ENCODE measurements around the gene ZNF487. TPM values are rescaled to one million over a fixed set of nuclear protein-coding genes. Genes with fewer than 3 reads are reported as not detected.

Gene ZNF487
- total and polyA plus RNA-seq, 10 of the 15 experiments (the other 5 are each of a cell fraction or from before 2014, with no cell fraction given) = 0.74 to 2.1 (median 1.1) TPM

DNA sequence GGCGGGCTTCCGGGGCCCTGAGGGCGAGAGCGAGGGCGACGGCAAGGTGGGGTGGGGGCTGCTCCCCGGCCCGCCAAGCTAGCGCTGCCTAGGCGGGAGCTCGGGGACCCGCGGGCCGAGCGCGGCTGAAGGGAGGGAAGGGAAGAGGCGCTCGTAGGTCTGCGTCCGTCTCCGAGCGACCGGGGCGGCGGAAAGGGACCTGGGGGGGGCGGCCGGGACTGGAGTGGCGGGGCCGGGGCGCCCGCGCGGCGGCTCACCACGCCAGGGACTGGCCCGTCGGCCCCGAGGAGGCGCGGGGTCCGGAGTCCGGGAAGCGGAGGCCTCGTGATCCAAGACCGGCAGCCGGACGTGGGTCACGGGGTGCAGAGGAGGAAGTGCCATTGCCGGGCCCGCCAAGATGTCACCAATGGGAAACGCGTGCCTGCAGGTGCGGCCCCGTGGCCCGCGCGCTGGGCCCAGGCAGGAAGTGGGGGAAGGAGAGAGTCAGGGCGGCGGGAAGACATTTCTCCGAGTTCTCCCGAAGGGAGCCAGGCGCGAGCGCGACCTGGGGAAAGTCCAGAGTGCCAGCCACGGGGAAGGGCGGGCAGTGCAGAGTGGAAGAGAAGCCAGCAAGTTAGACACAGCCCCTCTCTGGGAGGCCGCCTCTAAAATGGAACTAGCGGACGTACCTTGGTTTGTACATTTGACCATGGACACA, 39.8 kb upstream of the ZNF487 start (continued):
- TF ChIP-seq, protein P1, sequence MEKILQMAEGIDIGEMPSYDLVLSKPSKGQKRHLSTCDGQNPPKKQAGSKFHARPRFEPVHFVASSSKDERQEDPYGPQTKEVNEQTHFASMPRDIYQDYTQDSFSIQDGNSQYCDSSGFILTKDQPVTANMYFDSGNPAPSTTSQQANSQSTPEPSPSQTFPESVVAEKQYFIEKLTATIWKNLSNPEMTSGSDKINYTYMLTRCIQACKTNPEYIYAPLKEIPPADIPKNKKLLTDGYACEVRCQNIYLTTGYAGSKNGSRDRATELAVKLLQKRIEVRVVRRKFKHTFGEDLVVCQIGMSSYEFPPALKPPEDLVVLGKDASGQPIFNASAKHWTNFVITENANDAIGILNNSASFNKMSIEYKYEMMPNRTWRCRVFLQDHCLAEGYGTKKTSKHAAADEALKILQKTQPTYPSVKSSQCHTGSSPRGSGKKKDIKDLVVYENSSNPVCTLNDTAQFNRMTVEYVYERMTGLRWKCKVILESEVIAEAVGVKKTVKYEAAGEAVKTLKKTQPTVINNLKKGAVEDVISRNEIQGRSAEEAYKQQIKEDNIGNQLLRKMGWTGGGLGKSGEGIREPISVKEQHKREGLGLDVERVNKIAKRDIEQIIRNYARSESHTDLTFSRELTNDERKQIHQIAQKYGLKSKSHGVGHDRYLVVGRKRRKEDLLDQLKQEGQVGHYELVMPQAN (conservative IDR thresholded peaks at IDR 0.05) = peak; percentile 76
- TF ChIP-seq FOXK2 (IDR thresholded peaks at IDR 0.05) (no peak), TCF7 (IDR thresholded peaks at IDR 0.05; ENCODE audit: borderline replicate concordance) (no peak), CBFB (IDR thresholded peaks at IDR 0.05; ENCODE audit: low read depth) (no peak), POLR2AphosphoS5 (IDR thresholded peaks at IDR 0.05; ENCODE audit: low read length) (no peak; the same call in none of the 2 replicates), DPF2 (IDR thresholded peaks at IDR 0.05) (peak; percentile 54; the same call in 1 of the 2 replicates), GABPA (IDR thresholded peaks at IDR 0.05; ENCODE audit: low read depth) (peak; percentile 61), MYC (IDR thresholded peaks at IDR 0.05; ENCODE audit: insufficient read depth, insufficient read length, insufficient replicate concordance, low read length, severe bottlenecking) (peak; percentile 77), CBX5 (IDR thresholded peaks at IDR 0.05; ENCODE audit: low read depth) (0 out of 2 replicates have a peak, but pooled peaks have one; percentile 74)
- TF ChIP-seq, protein P2, sequence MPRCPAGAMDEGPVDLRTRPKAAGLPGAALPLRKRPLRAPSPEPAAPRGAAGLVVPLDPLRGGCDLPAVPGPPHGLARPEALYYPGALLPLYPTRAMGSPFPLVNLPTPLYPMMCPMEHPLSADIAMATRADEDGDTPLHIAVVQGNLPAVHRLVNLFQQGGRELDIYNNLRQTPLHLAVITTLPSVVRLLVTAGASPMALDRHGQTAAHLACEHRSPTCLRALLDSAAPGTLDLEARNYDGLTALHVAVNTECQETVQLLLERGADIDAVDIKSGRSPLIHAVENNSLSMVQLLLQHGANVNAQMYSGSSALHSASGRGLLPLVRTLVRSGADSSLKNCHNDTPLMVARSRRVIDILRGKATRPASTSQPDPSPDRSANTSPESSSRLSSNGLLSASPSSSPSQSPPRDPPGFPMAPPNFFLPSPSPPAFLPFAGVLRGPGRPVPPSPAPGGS (IDR thresholded peaks at IDR 0.05; ENCODE audit: borderline replicate concordance, insufficient read depth, low read depth, low read length, poor library complexity, severe bottlenecking) = peak; percentile 76
- TF ChIP-seq, protein P3, sequence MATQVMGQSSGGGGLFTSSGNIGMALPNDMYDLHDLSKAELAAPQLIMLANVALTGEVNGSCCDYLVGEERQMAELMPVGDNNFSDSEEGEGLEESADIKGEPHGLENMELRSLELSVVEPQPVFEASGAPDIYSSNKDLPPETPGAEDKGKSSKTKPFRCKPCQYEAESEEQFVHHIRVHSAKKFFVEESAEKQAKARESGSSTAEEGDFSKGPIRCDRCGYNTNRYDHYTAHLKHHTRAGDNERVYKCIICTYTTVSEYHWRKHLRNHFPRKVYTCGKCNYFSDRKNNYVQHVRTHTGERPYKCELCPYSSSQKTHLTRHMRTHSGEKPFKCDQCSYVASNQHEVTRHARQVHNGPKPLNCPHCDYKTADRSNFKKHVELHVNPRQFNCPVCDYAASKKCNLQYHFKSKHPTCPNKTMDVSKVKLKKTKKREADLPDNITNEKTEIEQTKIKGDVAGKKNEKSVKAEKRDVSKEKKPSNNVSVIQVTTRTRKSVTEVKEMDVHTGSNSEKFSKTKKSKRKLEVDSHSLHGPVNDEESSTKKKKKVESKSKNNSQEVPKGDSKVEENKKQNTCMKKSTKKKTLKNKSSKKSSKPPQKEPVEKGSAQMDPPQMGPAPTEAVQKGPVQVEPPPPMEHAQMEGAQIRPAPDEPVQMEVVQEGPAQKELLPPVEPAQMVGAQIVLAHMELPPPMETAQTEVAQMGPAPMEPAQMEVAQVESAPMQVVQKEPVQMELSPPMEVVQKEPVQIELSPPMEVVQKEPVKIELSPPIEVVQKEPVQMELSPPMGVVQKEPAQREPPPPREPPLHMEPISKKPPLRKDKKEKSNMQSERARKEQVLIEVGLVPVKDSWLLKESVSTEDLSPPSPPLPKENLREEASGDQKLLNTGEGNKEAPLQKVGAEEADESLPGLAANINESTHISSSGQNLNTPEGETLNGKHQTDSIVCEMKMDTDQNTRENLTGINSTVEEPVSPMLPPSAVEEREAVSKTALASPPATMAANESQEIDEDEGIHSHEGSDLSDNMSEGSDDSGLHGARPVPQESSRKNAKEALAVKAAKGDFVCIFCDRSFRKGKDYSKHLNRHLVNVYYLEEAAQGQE (IDR thresholded peaks at IDR 0.05; ENCODE audit: low read depth, low read length) = no peak
- TF ChIP-seq, protein P4, sequence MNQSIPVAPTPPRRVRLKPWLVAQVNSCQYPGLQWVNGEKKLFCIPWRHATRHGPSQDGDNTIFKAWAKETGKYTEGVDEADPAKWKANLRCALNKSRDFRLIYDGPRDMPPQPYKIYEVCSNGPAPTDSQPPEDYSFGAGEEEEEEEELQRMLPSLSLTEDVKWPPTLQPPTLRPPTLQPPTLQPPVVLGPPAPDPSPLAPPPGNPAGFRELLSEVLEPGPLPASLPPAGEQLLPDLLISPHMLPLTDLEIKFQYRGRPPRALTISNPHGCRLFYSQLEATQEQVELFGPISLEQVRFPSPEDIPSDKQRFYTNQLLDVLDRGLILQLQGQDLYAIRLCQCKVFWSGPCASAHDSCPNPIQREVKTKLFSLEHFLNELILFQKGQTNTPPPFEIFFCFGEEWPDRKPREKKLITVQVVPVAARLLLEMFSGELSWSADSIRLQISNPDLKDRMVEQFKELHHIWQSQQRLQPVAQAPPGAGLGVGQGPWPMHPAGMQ (IDR thresholded peaks at IDR 0.05; ENCODE audit: borderline replicate concordance) = no peak
- TF ChIP-seq, protein P5, sequence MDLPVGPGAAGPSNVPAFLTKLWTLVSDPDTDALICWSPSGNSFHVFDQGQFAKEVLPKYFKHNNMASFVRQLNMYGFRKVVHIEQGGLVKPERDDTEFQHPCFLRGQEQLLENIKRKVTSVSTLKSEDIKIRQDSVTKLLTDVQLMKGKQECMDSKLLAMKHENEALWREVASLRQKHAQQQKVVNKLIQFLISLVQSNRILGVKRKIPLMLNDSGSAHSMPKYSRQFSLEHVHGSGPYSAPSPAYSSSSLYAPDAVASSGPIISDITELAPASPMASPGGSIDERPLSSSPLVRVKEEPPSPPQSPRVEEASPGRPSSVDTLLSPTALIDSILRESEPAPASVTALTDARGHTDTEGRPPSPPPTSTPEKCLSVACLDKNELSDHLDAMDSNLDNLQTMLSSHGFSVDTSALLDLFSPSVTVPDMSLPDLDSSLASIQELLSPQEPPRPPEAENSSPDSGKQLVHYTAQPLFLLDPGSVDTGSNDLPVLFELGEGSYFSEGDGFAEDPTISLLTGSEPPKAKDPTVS (IDR thresholded peaks at IDR 0.05; ENCODE audit: low read depth, low read length) = no peak
- TF ChIP-seq, protein P6, sequence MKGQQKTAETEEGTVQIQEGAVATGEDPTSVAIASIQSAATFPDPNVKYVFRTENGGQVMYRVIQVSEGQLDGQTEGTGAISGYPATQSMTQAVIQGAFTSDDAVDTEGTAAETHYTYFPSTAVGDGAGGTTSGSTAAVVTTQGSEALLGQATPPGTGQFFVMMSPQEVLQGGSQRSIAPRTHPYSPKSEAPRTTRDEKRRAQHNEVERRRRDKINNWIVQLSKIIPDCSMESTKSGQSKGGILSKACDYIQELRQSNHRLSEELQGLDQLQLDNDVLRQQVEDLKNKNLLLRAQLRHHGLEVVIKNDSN (IDR thresholded peaks at IDR 0.05; ENCODE audit: borderline replicate concordance, extremely low read length, insufficient read depth, low read depth, low read length) = peak; percentile 90
- TF ChIP-seq, protein P7, sequence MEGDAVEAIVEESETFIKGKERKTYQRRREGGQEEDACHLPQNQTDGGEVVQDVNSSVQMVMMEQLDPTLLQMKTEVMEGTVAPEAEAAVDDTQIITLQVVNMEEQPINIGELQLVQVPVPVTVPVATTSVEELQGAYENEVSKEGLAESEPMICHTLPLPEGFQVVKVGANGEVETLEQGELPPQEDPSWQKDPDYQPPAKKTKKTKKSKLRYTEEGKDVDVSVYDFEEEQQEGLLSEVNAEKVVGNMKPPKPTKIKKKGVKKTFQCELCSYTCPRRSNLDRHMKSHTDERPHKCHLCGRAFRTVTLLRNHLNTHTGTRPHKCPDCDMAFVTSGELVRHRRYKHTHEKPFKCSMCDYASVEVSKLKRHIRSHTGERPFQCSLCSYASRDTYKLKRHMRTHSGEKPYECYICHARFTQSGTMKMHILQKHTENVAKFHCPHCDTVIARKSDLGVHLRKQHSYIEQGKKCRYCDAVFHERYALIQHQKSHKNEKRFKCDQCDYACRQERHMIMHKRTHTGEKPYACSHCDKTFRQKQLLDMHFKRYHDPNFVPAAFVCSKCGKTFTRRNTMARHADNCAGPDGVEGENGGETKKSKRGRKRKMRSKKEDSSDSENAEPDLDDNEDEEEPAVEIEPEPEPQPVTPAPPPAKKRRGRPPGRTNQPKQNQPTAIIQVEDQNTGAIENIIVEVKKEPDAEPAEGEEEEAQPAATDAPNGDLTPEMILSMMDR (IDR thresholded peaks at IDR 0.05 in 2 of 3, conservative IDR thresholded peaks at IDR 0.05 in 1 of 3; ENCODE audit: control insufficient read depth in 2 of 3, extremely low read depth in 1 of 3, insufficient read depth in 1 of 3, low read depth in 3 of 3, low read length in 3 of 3) = no peak

Data from GM12878 (cell line).